K562 (cell line): Measurements from ENCODE around the gene P2RX2. TPM values are rescaled to one million over a fixed set of nuclear protein-coding genes. Genes with fewer than 3 reads are reported as not detected.

Source experiments
- HDGF ChIP-seq: fragments of 450-650 bp; IDR thresholded peaks from 2 replicates; pipeline ENCODE4 v1.6.1; 2016
- HIVEP1 ChIP-seq: fragments of 250-450 bp; sonication (Bioruptor Pico); IDR thresholded peaks from 2 replicates; pipeline ENCODE4 v1.4.0; 2020; ENCODE audit warnings: mild to moderate bottlenecking
- MTA1 ChIP-seq: fragments of 450-650 bp; IDR thresholded peaks from 2 replicates; pipeline ENCODE4 v1.6.1; 2017; ENCODE audit warnings: borderline replicate concordance
- SAFB ChIP-seq: fragments of 200-400 bp; formaldehyde crosslinking; IDR thresholded peaks from 2 replicates; pipeline ENCODE4 v1.6.1; 2017; ENCODE audit warnings: low read depth, low read length, borderline replicate concordance
- SMARCA5 ChIP-seq: fragments of 450-650 bp; IDR thresholded peaks from 2 replicates; pipeline ENCODE4 v1.6.1; 2016
- ZBTB11 ChIP-seq, 3 experiments: fragments of 200-800 bp in 1 of 3; fragments of 250-450 bp in 1 of 3; fragments of 450-650 bp in 1 of 3; sonication (Bioruptor Pico) in 1 of 3; sonication (Bioruptor generic) in 1 of 3; formaldehyde crosslinking in 1 of 3; IDR thresholded peaks; 2 replicates each; pipeline versions ENCODE4 v1.6.1 to v1.8.0; 2016 to 2022; ENCODE audit warnings: mild to moderate bottlenecking in 2 of 3, missing genetic modification characterization in 2 of 3, missing compliant biosample characterization in 1 of 3, moderate library complexity in 1 of 3
- ZNF311 ChIP-seq: fragments of 250-450 bp; sonication (Bioruptor Pico); IDR thresholded peaks from 2 replicates; pipeline ENCODE4 v1.4.0; 2020; ENCODE audit warnings: mild to moderate bottlenecking, moderate library complexity
- ZNF318 ChIP-seq, 2 experiments: fragments of 450-650 bp; IDR thresholded peaks; 2 replicates each; pipeline ENCODE4 v1.6.1; 2016; ENCODE audit warnings: mild to moderate bottlenecking in 2 of 2, borderline replicate concordance in 1 of 2, low read depth in 1 of 2, moderate library complexity in 1 of 2
- polyA plus RNA-seq, 8 experiments: library from polyadenylated mRNA; depleted of rRNA in 4 of 8; stranded (reverse) in 5 of 8; unstranded in 3 of 8; fragments of >200 nt; fragmentation: Nextera tagmentation in 2 of 8; fragmentation: Illumina TruSeq in 1 of 8; extraction: Ambion mirVana in 2 of 8; extraction: Trizol in 1 of 8; gene quantifications; 2 replicates each; pipeline versions ENCODE4 v1.2.1 to v1.2.3, GENCODE V29; 2011 to 2014; ENCODE audit warnings: inconsistent platforms in 1 of 8, missing spikeins in 1 of 8
- total RNA-seq, 7 experiments: library from RNA; depleted of rRNA in 6 of 7; stranded (reverse); fragments of >200 nt in 6 of 7; fragmentation: Illumina TruSeq in 2 of 7; extraction: Trizol in 2 of 7; gene quantifications; 2 replicates each; pipeline versions ENCODE4 v1.2.1 to v1.2.3, GENCODE V29; 2011 to 2021; ENCODE audit warnings: low replicate concordance in 1 of 7

The P2RX2 gene
- total and polyA plus RNA-seq, 9 of the 15 experiments (the other 6 are each of a cell fraction or from before 2014, with no cell fraction given): not detected

- TF ChIP-seq ZNF318 (IDR thresholded peaks at IDR 0.05; ENCODE audit: borderline replicate concordance in 1 of 2, low read depth in 1 of 2) (no peak), SAFB (no peak), ZNF311 (CRISPR knock-in tag) (no peak), HIVEP1 (no peak), SMARCA5 (no peak), MTA1 (no peak), ZBTB11 (CRISPR knock-in tag; IDR thresholded peaks at IDR 0.05) (no peak), HDGF (no peak)
These were observed 34.1 kb upstream of the P2RX2 start (continued) for GRCh38 chr12:132584429-132584828.
